Neural progenitor cell (in vitro differentiated cells): ENCODE measurements around the gene CACNA2D4. TPM values are rescaled to one million over a fixed set of nuclear protein-coding genes. Genes with fewer than 3 reads are reported as not detected.

Experiments
- DNase-seq: peaks from one replicate; pipeline ENCODE4 v3.0.0-alpha.2; 2016; ENCODE audit warnings: low spot score
- H2AFZ ChIP-seq: fragments of 200-600 bp; sonication (generic); replicated peaks from 2 replicates; pipeline ENCODE4 v1.6.1; 2016; ENCODE audit warnings: antibody characterized with exemption
- H3F3A ChIP-seq: fragments of 200-600 bp; sonication (generic); 2 replicates; pipeline ENCODE4 v1.6.1; 2016; ENCODE audit warnings: antibody characterized with exemption, low read depth
- H3K27ac ChIP-seq: fragments of 200-600 bp; sonication (generic); 2 replicates; pipeline ENCODE4 v1.5.1; 2016; ENCODE audit warnings: mild to moderate bottlenecking
- H3K27me3 ChIP-seq: fragments of 200-600 bp; sonication (generic); 2 replicates; pipeline ENCODE4 v1.6.1; 2016; ENCODE audit warnings: mild to moderate bottlenecking, moderate library complexity
- H3K36me3 ChIP-seq: fragments of 200-600 bp; sonication (generic); 2 replicates; pipeline ENCODE4 v1.5.1; 2016
- H3K4me1 ChIP-seq: fragments of 200-600 bp; sonication (generic); 2 replicates; pipeline ENCODE4 v1.6.1; 2016; ENCODE audit warnings: mixed run types
- H3K4me2 ChIP-seq: fragments of 200-600 bp; sonication (generic); 2 replicates; pipeline ENCODE4 v1.6.1; 2016
- H3K4me3 ChIP-seq: fragments of 200-600 bp; sonication (generic); 2 replicates; pipeline ENCODE4 v1.5.1; 2016
- H3K79me2 ChIP-seq: fragments of 200-600 bp; sonication (generic); 2 replicates; pipeline ENCODE4 v1.6.1; 2016; ENCODE audit warnings: low read depth
- H3K9ac ChIP-seq: fragments of 200-600 bp; sonication (generic); 2 replicates; pipeline ENCODE4 v1.6.1; 2016
- H3K9me3 ChIP-seq: fragments of 200-600 bp; sonication (generic); 2 replicates; pipeline ENCODE4 v1.5.1; 2016; ENCODE audit warnings: low read depth
- H4K20me1 ChIP-seq: fragments of 200-600 bp; sonication (generic); 2 replicates; pipeline ENCODE4 v1.6.1; 2016; ENCODE audit warnings: low read depth
- H3K27ac Mint-ChIP-seq: 3 replicates; pipeline ENCODE4 v1.8.0; 2021; ENCODE audit warnings: mixed read lengths
- H3K27me3 Mint-ChIP-seq: 2 replicates; pipeline ENCODE4 v1.8.0; 2022; ENCODE audit warnings: low read depth, mild to moderate bottlenecking, inconsistent platforms, moderate library complexity, mixed read lengths; ENCODE audit not compliant: insufficient read depth
- H3K36me3 Mint-ChIP-seq: 3 replicates; pipeline ENCODE4 v1.8.0; 2021; ENCODE audit warnings: mixed read lengths
- H3K4me1 Mint-ChIP-seq: 3 replicates; pipeline ENCODE4 v1.8.0; 2021; ENCODE audit warnings: mixed read lengths
- H3K4me3 Mint-ChIP-seq: 3 replicates; pipeline ENCODE4 v1.8.0; 2021; ENCODE audit warnings: mild to moderate bottlenecking, moderate library complexity, mixed read lengths
- H3K9me3 Mint-ChIP-seq: 3 replicates; pipeline ENCODE4 v1.8.0; 2020; ENCODE audit warnings: mixed read lengths
- CTCF ChIP-seq: fragments of 200-600 bp; sonication (generic); IDR thresholded peaks from 2 replicates; pipeline ENCODE4 v1.5.1; 2017; ENCODE audit warnings: antibody characterized with exemption, mild to moderate bottlenecking
- EZH2 ChIP-seq: fragments of 200-600 bp; sonication (generic); IDR thresholded peaks from 2 replicates; pipeline ENCODE4 v1.6.1; 2017; ENCODE audit warnings: antibody characterized with exemption, mild to moderate bottlenecking, moderate library complexity
- EZH2phosphoT487 ChIP-seq: fragments of 200-600 bp; sonication (generic); IDR thresholded peaks from 2 replicates; pipeline ENCODE4 v1.6.1; 2017; ENCODE audit warnings: antibody characterized with exemption
- total RNA-seq: library from RNA; depleted of rRNA; stranded (reverse); fragments of >200 nt; gene quantifications from 2 replicates; pipeline ENCODE4 v1.2.3, GENCODE V29; 2015; ENCODE audit warnings: low replicate concordance

The CACNA2D4 gene
- total RNA-seq, 1 donor from 2014 or later: 3.0 TPM

- H3K27ac Mint-ChIP-seq: peak overlapping the region; percentile 50
Observed at GRCh38 chr12:1835211-1836131, 83.0 kb downstream of the CACNA2D4 start.

GRCh38 chr12:1834186-1834925 is 84.1 kb downstream of the CACNA2D4 start:
- no peak overlapping the region for H3K9ac ChIP-seq
- Mint-ChIP-seq H3K27ac (no peak overlapping the region), H3K4me3 (no peak overlapping the region), H3K27me3 (peaks cover 20% of the 10 kb centered on the region), H3K36me3 (no peaks in the 10 kb centered on the region), H3K9me3 (no peaks in the 10 kb centered on the region), H3K4me1 (peaks cover 42% of the 10 kb centered on the region)
- no peaks in the 10 kb centered on the region for H3K79me2 ChIP-seq
- peaks cover 27% of the 10 kb centered on the region for H4K20me1 ChIP-seq
- no peak for DNase-seq
- H3K4me2 ChIP-seq: no peak overlapping the region
- no peak overlapping the region for H2AFZ ChIP-seq
- H3K4me1 ChIP-seq: peaks cover 6% of the 10 kb centered on the region
- no peaks in the 10 kb centered on the region for H3K36me3 ChIP-seq
- H3K4me3 ChIP-seq: no peak overlapping the region
- peaks cover 21% of the 10 kb centered on the region for H3K27me3 ChIP-seq
- no peak overlapping the region for H3K27ac ChIP-seq
- TF ChIP-seq CTCF: no peak
- TF ChIP-seq EZH2: no peak
- no peak for TF ChIP-seq EZH2phosphoT487
- no peaks in the 10 kb centered on the region for H3K9me3 ChIP-seq
- no peaks in the 10 kb centered on the region for H3F3A ChIP-seq

More at GRCh38 chr12:1835211-1836131, 83.0 kb downstream of the CACNA2D4 start:
- Mint-ChIP-seq H3K4me1 (peaks cover 53% of the 10 kb centered on the region), H3K27me3 (peaks cover 12% of the 10 kb centered on the region), H3K4me3 (peak overlapping the region; percentile 6), H3K36me3 (no peaks in the 10 kb centered on the region), H3K9me3 (no peaks in the 10 kb centered on the region)
- DNase-seq: no peak
- Histone ChIP-seq H3F3A (no peaks in the 10 kb centered on the region), H3K9ac (no peak overlapping the region), H3K4me2 (no peak overlapping the region), H3K9me3 (no peaks in the 10 kb centered on the region), H3K4me1 (peaks cover 6% of the 10 kb centered on the region), H3K36me3 (no peaks in the 10 kb centered on the region), H3K4me3 (no peak overlapping the region), H4K20me1 (peaks cover 19% of the 10 kb centered on the region), H2AFZ (no peak overlapping the region), H3K79me2 (no peaks in the 10 kb centered on the region), H3K27me3 (peaks cover 17% of the 10 kb centered on the region), H3K27ac (no peak overlapping the region)
- TF ChIP-seq EZH2 (no peak), EZH2phosphoT487 (no peak), CTCF (no peak)

GRCh38 chr12:1833596-1834028 is 84.8 kb downstream of the CACNA2D4 start:
- Histone ChIP-seq H3K9me3 (no peaks in the 10 kb centered on the region), H3K4me3 (no peak overlapping the region), H3K9ac (no peak overlapping the region), H3K79me2 (no peaks in the 10 kb centered on the region), H4K20me1 (peaks cover 27% of the 10 kb centered on the region), H3K36me3 (no peaks in the 10 kb centered on the region), H3K27me3 (peaks cover 21% of the 10 kb centered on the region), H3K27ac (no peak overlapping the region), H3K4me2 (no peak overlapping the region), H3K4me1 (peaks cover 6% of the 10 kb centered on the region), H2AFZ (no peak overlapping the region), H3F3A (no peaks in the 10 kb centered on the region)
- no peak overlapping the region for H3K4me3 Mint-ChIP-seq
- H3K36me3 Mint-ChIP-seq: no peaks in the 10 kb centered on the region
- DNase-seq: no peak
- H3K4me1 Mint-ChIP-seq: peaks cover 42% of the 10 kb centered on the region
- no peak for TF ChIP-seq EZH2phosphoT487
- no peak for TF ChIP-seq EZH2
- no peak for TF ChIP-seq CTCF
- peaks cover 25% of the 10 kb centered on the region for H3K27me3 Mint-ChIP-seq
- H3K27ac Mint-ChIP-seq: peak overlapping the region; percentile 23
- no peaks in the 10 kb centered on the region for H3K9me3 Mint-ChIP-seq
